Liver (tissue), 9 donors: Measurements from ENCODE around the gene SERF1A. TPM values are rescaled to one million over a fixed set of nuclear protein-coding genes. Genes with fewer than 3 reads are reported as not detected.
"Not testable (repeated sequence)": the region's sequence is repeated elsewhere in the genome, so short reads cannot be mapped to it uniquely, and the experiment has no call there.

Experiments used
- DNase-seq: peaks from one replicate; pipeline ENCODE4 v3.0.0-alpha.2; 2017; ENCODE audit warnings: low spot score
- H3K27ac ChIP-seq, 2 donors: one replicate each; pipeline ENCODE4 v1.7.0; 2013; ENCODE audit warnings: inconsistent platforms in 2 of 2, low read length in 2 of 2, control low read depth in 1 of 2, low read depth in 1 of 2, mild to moderate bottlenecking in 1 of 2
- H3K27me3 ChIP-seq, 4 donors: one replicate each; pipeline versions ENCODE4 v1.6.1 to v1.7.0; 2013; ENCODE audit warnings: low read length in 3 of 4, inconsistent platforms in 1 of 4, mild to moderate bottlenecking in 1 of 4, moderate library complexity in 1 of 4; ENCODE audit not compliant: control insufficient read depth in 4 of 4, insufficient read depth in 4 of 4
- H3K36me3 ChIP-seq, 4 donors: one replicate each; pipeline versions ENCODE4 v1.6.1 to v1.7.0; 2013; ENCODE audit warnings: low read length in 3 of 4, mild to moderate bottlenecking in 3 of 4, low read depth in 1 of 4, moderate library complexity in 1 of 4; ENCODE audit not compliant: control insufficient read depth in 4 of 4, insufficient read depth in 3 of 4
- H3K4me1 ChIP-seq, 4 donors: one replicate each; pipeline versions ENCODE4 v1.6.1 to v1.7.0; 2013; ENCODE audit warnings: low read length in 3 of 4, mild to moderate bottlenecking in 3 of 4, moderate library complexity in 1 of 4; ENCODE audit not compliant: control insufficient read depth in 4 of 4, insufficient read depth in 4 of 4
- H3K4me3 ChIP-seq, 3 donors: one replicate each; pipeline versions ENCODE4 v1.6.1 to v1.7.0; 2013; ENCODE audit warnings: low read length in 3 of 3, control low read depth in 1 of 3, low read depth in 1 of 3, mild to moderate bottlenecking in 1 of 3
- H3K9ac ChIP-seq, 2 donors: one replicate each; pipeline ENCODE4 v1.7.0; 2013; ENCODE audit warnings: low read length in 2 of 2, mild to moderate bottlenecking in 2 of 2, moderate library complexity in 2 of 2, control low read depth in 1 of 2, low read depth in 1 of 2
- H3K9me3 ChIP-seq, 4 donors: one replicate each; pipeline versions ENCODE4 v1.6.1 to v1.7.0; 2013; ENCODE audit warnings: low read length in 3 of 4; ENCODE audit not compliant: control insufficient read depth in 4 of 4
- WGBS: extraction: QIAGEN DNeasy Blood & Tissue Kit; methylation state at CpG from one replicate; pipeline ENCODE4 v1.1.7; 2013; 5-methylcytosine and 5-hydroxymethylcytosine counted together
- polyA plus RNA-seq, 2 donors: library from polyadenylated mRNA; stranded (reverse) in 1 of 2; unstranded in 1 of 2; fragments of 200-250 nt in 1 of 2; fragments of >200 nt in 1 of 2; fragmentation: Nextera tagmentation in 1 of 2; extraction: Ambion mirVana in 1 of 2; gene quantifications; one replicate each; pipeline versions ENCODE4 v1.2.1 to v1.2.3, GENCODE V29; 2013 to 2015
- total RNA-seq, 2 donors: library from RNA; depleted of rRNA; stranded (reverse); fragments of >200 nt; gene quantifications; one replicate each; pipeline ENCODE4 v1.2.3, GENCODE V29; 2014
- donor health status: healthy.
- donor health status: healthy.
- donor health status: healthy.
- donor health status: healthy.
- donor health status: healthy.

The SERF1A gene
- total RNA-seq, result 1 to 10 TPM; 1.3 to 1.7 TPM
- 1 to 10 TPM in 1 of 2 donors, under 1 TPM in 1; 0.59 to 1.3 TPM for polyA plus RNA-seq

DNA sequence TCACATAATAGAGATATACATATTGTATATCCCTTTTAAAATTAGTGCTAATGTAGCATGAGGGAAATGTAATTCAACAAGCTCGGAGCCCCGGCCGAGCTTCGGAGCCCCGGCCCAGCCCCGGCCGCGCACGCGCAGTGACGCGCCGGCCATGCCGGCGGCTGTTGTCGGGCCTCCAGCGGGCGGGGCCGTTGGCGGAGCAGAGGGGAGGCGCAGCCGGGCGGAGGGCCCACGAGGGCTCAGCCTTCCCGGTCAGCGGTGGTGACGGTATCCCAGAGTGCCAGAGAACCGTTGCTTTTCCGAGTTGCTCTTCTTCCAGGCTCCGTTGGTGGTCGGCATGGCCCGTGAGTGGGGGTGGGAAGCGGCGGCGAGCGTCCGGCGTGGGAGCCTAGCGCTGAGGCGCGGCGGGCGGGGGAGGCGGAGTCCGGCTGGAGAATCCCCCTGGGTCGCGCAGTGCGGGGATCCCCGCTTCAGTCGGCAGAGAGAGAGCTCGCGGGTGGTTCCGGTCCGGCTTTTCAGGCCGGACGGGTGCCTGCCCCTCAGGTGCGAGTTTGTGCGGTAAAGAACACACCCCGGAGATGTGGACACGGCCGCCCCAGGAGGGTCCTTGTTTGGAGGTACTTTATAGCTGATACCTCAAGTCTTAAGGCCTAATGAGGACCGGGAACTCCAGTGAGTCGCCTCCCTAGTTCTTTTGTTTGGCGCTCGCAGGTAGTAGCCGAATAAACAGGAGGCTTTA lies at the start of gene SERF1A:
TSS of gene SERF1A (plus strand) at position 137 of the 739 bp plus-strand sequence. CDS start at position 338, 201 bp downstream.
- H3K9ac ChIP-seq, H3K4me3 ChIP-seq, H3K36me3 ChIP-seq, H3K9me3 ChIP-seq, DNase-seq, H3K4me1 ChIP-seq, H3K27ac ChIP-seq, H3K27me3 ChIP-seq: not testable (repeated sequence)
- WGBS, result no CpG with 5 or more reads among the region's 66 CpGs

DNA sequence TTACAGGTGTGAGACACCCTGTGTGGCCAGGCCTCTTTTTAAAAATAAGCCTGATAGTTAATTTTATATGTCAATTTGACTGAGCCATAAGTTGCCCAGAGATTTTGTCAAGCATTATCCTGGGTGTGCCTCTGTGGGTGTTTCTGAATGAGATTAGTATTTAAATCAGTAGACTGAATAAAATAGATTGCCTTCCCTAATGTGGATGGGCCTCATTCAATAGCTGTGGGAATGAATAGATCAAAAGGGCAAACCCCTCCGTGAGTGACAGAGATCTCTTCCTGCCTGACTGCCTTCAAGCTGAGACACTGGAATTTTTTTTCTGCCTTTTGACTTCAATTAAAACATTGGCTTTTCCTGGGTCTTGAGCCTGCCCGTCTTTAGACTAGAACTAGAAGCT lies 33.7 kb upstream of the SERF1A start:
- not testable (repeated sequence) for H3K27me3 ChIP-seq, H3K27ac ChIP-seq, H3K9ac ChIP-seq, H3K9me3 ChIP-seq, DNase-seq, H3K4me3 ChIP-seq, H3K4me1 ChIP-seq, H3K36me3 ChIP-seq
- no CpG with 5 or more reads among the region's 2 CpGs for WGBS

DNA sequence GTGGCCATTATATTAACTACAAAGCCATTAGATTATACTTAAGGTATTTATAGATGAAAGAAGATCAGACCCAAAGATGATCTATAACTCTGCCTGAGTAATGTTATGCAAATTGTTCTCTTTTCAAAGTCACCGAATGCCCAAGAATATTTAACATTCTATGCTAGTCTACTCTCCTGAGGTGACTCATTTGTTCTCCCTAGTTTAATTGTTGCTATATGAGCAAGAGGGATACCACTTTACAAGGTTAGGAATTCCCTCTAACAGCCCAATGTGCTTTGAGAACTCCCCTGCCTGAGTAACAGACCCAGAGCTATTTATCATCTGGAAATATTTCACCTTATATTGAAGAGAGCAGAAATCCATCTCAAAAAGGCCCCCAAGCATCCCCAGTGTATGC lies 29.8 kb upstream of the SERF1A start:
- H3K4me1 ChIP-seq, H3K36me3 ChIP-seq, DNase-seq, H3K9me3 ChIP-seq, H3K9ac ChIP-seq, H3K4me3 ChIP-seq, H3K27me3 ChIP-seq, H3K27ac ChIP-seq: not testable (repeated sequence)
- WGBS, result no CpG with 5 or more reads among the region's 1 CpG

- H3K36me3 ChIP-seq, H3K4me1 ChIP-seq, H3K4me3 ChIP-seq, H3K27ac ChIP-seq, H3K27me3 ChIP-seq, H3K9ac ChIP-seq, H3K9me3 ChIP-seq, DNase-seq: not testable (repeated sequence)
- no CpG with 5 or more reads among the region's 2 CpGs for WGBS
Measured at GRCh38 chr5:70896076-70896475, 4.4 kb upstream of the SERF1A start.

GRCh38 chr5:70901272-70901571 lies 753 bp downstream of the SERF1A start:
- not testable (repeated sequence) for H3K36me3 ChIP-seq, H3K9ac ChIP-seq, H3K27me3 ChIP-seq, H3K27ac ChIP-seq, DNase-seq, H3K4me1 ChIP-seq, H3K4me3 ChIP-seq, H3K9me3 ChIP-seq
- no CpG with 5 or more reads among the region's 5 CpGs for WGBS

GRCh38 chr5:70906624-70907023 lies 6.2 kb downstream of the SERF1A start:
- H3K27ac ChIP-seq, DNase-seq, H3K4me3 ChIP-seq, H3K9ac ChIP-seq, H3K27me3 ChIP-seq, H3K9me3 ChIP-seq, H3K36me3 ChIP-seq, H3K4me1 ChIP-seq: not testable (repeated sequence)
- no CpG with 5 or more reads among the region's 5 CpGs for WGBS

- not testable (repeated sequence) for H3K9ac ChIP-seq, H3K4me3 ChIP-seq, H3K9me3 ChIP-seq, H3K36me3 ChIP-seq, DNase-seq, H3K4me1 ChIP-seq, H3K27me3 ChIP-seq, H3K27ac ChIP-seq
Measured at GRCh38 chr5:70916829-70917228, 16.4 kb downstream of the SERF1A start.

DNA sequence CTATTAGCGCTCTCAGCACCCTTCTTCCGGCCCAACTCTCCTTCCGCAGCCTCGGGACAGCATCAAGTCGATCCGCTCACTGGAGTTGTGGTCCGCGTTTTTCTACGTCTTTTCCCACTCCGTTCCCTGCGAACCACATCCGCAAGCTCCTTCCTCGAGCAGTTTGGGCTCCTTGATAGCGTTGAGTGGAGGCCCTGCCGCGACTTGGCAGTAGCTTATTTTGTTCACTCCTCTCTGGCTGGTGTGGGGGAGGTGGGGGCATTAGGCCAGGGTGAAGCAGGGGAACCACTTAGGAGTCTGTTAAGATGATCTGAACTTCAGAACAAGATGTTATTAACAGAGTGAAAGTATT lies 24.7 kb downstream of the SERF1A start:
- H3K4me1 ChIP-seq, H3K9me3 ChIP-seq, H3K9ac ChIP-seq, H3K36me3 ChIP-seq, H3K27ac ChIP-seq, H3K4me3 ChIP-seq, H3K27me3 ChIP-seq, DNase-seq: not testable (repeated sequence)
- no CpG with 5 or more reads among the region's 16 CpGs for WGBS
